GM18909 (cell line): ENCODE data around the gene CLBA1.

Source experiments
- ATAC-seq: cut with Tn5 transposase; IDR thresholded peaks from one replicate; pipeline ENCODE4 v1.9.1; 2021; ENCODE audit warnings: mild to moderate bottlenecking; ENCODE audit not compliant: unreplicated experiment, poor library complexity

Gene CLBA1

GRCh38 chr14:105039458-105040205 is 54.0 kb downstream of the CLBA1 start:
- no peak for ATAC-seq

GRCh38 chr14:105041841-105042765 is 56.5 kb downstream of the CLBA1 start:
- no peak for ATAC-seq

- no peak for ATAC-seq
Measured at GRCh38 chr14:105042813-105043212, 57.2 kb downstream of the CLBA1 start.

- ATAC-seq: no peak
Measured at GRCh38 chr14:105043641-105044040, 58.1 kb downstream of the CLBA1 start.
